Endothelial cell of umbilical vein (primary cell): ENCODE data around the gene CCT4. TPM values are rescaled to one million over a fixed set of nuclear protein-coding genes. Genes with fewer than 3 reads are reported as not detected.

Experiments used
- BruUV-seq: library from RNA; stranded (reverse); fragments of 400-500 nt; replicated peaks from 2 replicates; lab custom pipeline; 2021; lab: Mats Ljungman, UMichigan
- CTCF ChIA-PET: fragments of 300-600, 350-600 bp; sonication (Branson Sonifier 250); formaldehyde crosslinking; loops from one replicate; lab custom pipeline; 2021; ENCODE audit warnings: antibody characterized with exemption, inconsistent platforms; lab: Charles Lee
- POLR2A ChIA-PET: fragments of 300-600, 350-600 bp; sonication (Branson Sonifier 250); formaldehyde crosslinking; loops from one replicate; lab custom pipeline; 2021; ENCODE audit warnings: antibody characterized with exemption, inconsistent platforms; lab: Charles Lee
- DNase-seq: peaks from one replicate; pipeline ENCODE4 v3.0.0-alpha.2; 2011; ENCODE audit warnings: low read depth, low spot score
- FAIRE-seq: peaks from 2 replicates; lab custom pipeline; 2011; peaks lifted over from hg19 to GRCh38; lab: Jason Lieb, UNC
- H2AFZ ChIP-seq: 2 replicates; pipeline ENCODE4 v1.6.0; 2012; ENCODE audit warnings: low read depth, low read length, control low read depth, inconsistent platforms
- H3K27ac ChIP-seq: 2 replicates; pipeline ENCODE4 v1.5.1; 2011; ENCODE audit warnings: low read depth, mild to moderate bottlenecking, control low read depth, low read length, moderate library complexity; ENCODE audit not compliant: insufficient read depth
- H3K27me3 ChIP-seq, 2 experiments: 2 replicates each; pipeline versions ENCODE4 v1.6.0 to v1.6.1; 2011; ENCODE audit warnings: low read length in 2 of 2, mixed read lengths in 1 of 2; ENCODE audit not compliant: control insufficient read depth in 2 of 2, insufficient read depth in 2 of 2
- H3K36me3 ChIP-seq, 2 experiments: 2 replicates in 1 of 2; 3 replicates in 1 of 2; pipeline ENCODE4 v1.5.1; 2011; ENCODE audit warnings: low read length in 2 of 2, mild to moderate bottlenecking in 1 of 2, moderate library complexity in 1 of 2; ENCODE audit not compliant: control insufficient read depth in 2 of 2, insufficient read depth in 2 of 2; ENCODE audit errors: extremely low read depth in 1 of 2
- H3K4me1 ChIP-seq: 3 replicates; pipeline ENCODE4 v1.5.1; 2011; ENCODE audit warnings: mild to moderate bottlenecking, low read length; ENCODE audit not compliant: control insufficient read depth, insufficient read depth; ENCODE audit errors: extremely low read depth
- H3K4me2 ChIP-seq: 2 replicates; pipeline ENCODE4 v1.6.1; 2011; ENCODE audit warnings: low read length, control low read depth, mixed read lengths; ENCODE audit not compliant: insufficient read depth
- H3K4me3 ChIP-seq, 3 experiments: fragments of 200-600 bp in 1 of 3; sonication (generic), shearing (Covaris generic) in 1 of 3; replicated peaks in 1 of 3; 2 replicates each; pipeline ENCODE4 v1.5.1; 2011 to 2016; ENCODE audit warnings: control low read depth in 3 of 3, low read length in 3 of 3, mild to moderate bottlenecking in 2 of 3, inconsistent platforms in 1 of 3, low read depth in 1 of 3, moderate library complexity in 1 of 3; ENCODE audit not compliant: insufficient read depth in 1 of 3
- H3K79me2 ChIP-seq: 2 replicates; pipeline ENCODE4 v1.6.0; 2012; ENCODE audit warnings: low read length, inconsistent platforms; ENCODE audit not compliant: control insufficient read depth, insufficient read depth
- H3K9ac ChIP-seq: replicated peaks from 2 replicates; pipeline ENCODE3; 2011; ENCODE audit warnings: low read length, control low read depth; ENCODE audit not compliant: insufficient read depth; ENCODE audit errors: extremely low read depth
- H3K9me1 ChIP-seq: replicated peaks from 3 replicates; pipeline ENCODE4 v1.6.0; 2011; ENCODE audit warnings: mild to moderate bottlenecking, low read length; ENCODE audit not compliant: control insufficient read depth, insufficient read depth; ENCODE audit errors: extremely low read depth
- H3K9me3 ChIP-seq: replicated peaks from 2 replicates; pipeline ENCODE4 v1.5.1; 2012; ENCODE audit warnings: low read length, inconsistent platforms; ENCODE audit not compliant: control insufficient read depth, insufficient read depth
- H4K20me1 ChIP-seq: replicated peaks from 2 replicates; pipeline ENCODE3; 2011; ENCODE audit warnings: mild to moderate bottlenecking, low read length; ENCODE audit not compliant: control insufficient read depth, insufficient read depth; ENCODE audit errors: extremely low read depth
- CTCF ChIP-seq, 2 donors: IDR thresholded peaks; 1 replicate in 1 of 2; 2 replicates in 1 of 2; pipeline ENCODE4 v1.5.1; 2011; ENCODE audit warnings: low read length in 2 of 2, mild to moderate bottlenecking in 2 of 2, moderate library complexity in 2 of 2, control low read depth in 1 of 2, inconsistent platforms in 1 of 2, low read depth in 1 of 2; ENCODE audit not compliant: insufficient read depth in 1 of 2; ENCODE audit errors: extremely low read depth in 1 of 2
- EZH2 ChIP-seq: IDR thresholded peaks from 2 replicates; pipeline ENCODE4 v1.6.1; 2012; ENCODE audit warnings: borderline replicate concordance, low read depth, mild to moderate bottlenecking, moderate library complexity, low read length, inconsistent platforms; ENCODE audit not compliant: severe bottlenecking
- FOS ChIP-seq: IDR thresholded peaks from 2 replicates; pipeline ENCODE4 v1.6.1; 2011; ENCODE audit warnings: mild to moderate bottlenecking, low read length, moderate library complexity, borderline replicate concordance; ENCODE audit not compliant: insufficient read depth
- GATA2 ChIP-seq: IDR thresholded peaks from 2 replicates; pipeline ENCODE4 v1.7.0; 2011; ENCODE audit warnings: low read depth, mild to moderate bottlenecking, moderate library complexity, mixed read lengths, low read length; ENCODE audit not compliant: insufficient read length, insufficient read depth
- JUN ChIP-seq: IDR thresholded peaks from 2 replicates; pipeline ENCODE4 v1.6.1; 2011; ENCODE audit warnings: borderline replicate concordance, low read depth; ENCODE audit not compliant: insufficient read length, insufficient read depth
- MAX ChIP-seq: IDR thresholded peaks from 2 replicates; pipeline ENCODE4 v1.6.1; 2011; ENCODE audit not compliant: insufficient read depth, insufficient read length
- MYC ChIP-seq: IDR thresholded peaks from one replicate; pipeline ENCODE4 v1.6.1; 2011; ENCODE audit warnings: mild to moderate bottlenecking, low read depth, low read length
- POLR2A ChIP-seq: IDR thresholded peaks from 2 replicates; pipeline ENCODE4 v1.6.1; 2012; ENCODE audit warnings: low read depth, mild to moderate bottlenecking, control low read depth, low read length
- POLR2AphosphoS5 ChIP-seq: IDR thresholded peaks from 2 replicates; pipeline ENCODE4 v1.6.1; 2012; ENCODE audit warnings: low read depth, mild to moderate bottlenecking, control low read depth, low read length, moderate library complexity; ENCODE audit not compliant: insufficient read depth
- dilution Hi-C: fragments of 300-500 bp; cut with MboI; formaldehyde crosslinking; loops from one replicate; pipeline ENCODE4 v1.15.0; 2019; ENCODE audit warnings: low sequenced_read_pairs; ENCODE audit not compliant: extremely low pct_ligation_motif_present
- intact Hi-C: fragments of 100-400 bp; cut with micrococcal nuclease; formaldehyde crosslinking; loops from one replicate; pipeline ENCODE4 v1.10.0; 2022
- polyA plus RNA-seq, 4 experiments: library from polyadenylated mRNA; depleted of rRNA in 3 of 4; stranded (reverse) in 3 of 4; unstranded in 1 of 4; fragments of >200 nt; gene quantifications; 2 replicates each; pipeline versions ENCODE4 v1.2.1 to v1.2.3, GENCODE V29; 2011 to 2012; ENCODE audit warnings: missing spikeins in 1 of 4
- total RNA-seq: library from RNA; stranded (reverse); gene quantifications from 2 replicates; pipeline ENCODE4 v1.2.3, GENCODE V29; 2021

Gene CCT4
- total and polyA plus RNA-seq, 2 donors (not counting 3 experiments of a cell fraction or from before 2014, with no cell fraction given): 78.5 to 220 TPM

- no peak for FAIRE-seq
- no peaks in the 10 kb centered on the region for H4K20me1 ChIP-seq
- H3K27me3 ChIP-seq: no peaks in the 10 kb centered on the region
- H3K79me2 ChIP-seq: no peaks in the 10 kb centered on the region
- H3K9me3 ChIP-seq: no peaks in the 10 kb centered on the region
- CTCF ChIA-PET: no interaction called here
- H3K4me3 ChIP-seq: no peak overlapping the region
- H3K36me3 ChIP-seq: no peaks in the 10 kb centered on the region
- dilution Hi-C loops (no loop called here), intact Hi-C loops (no loop called here)
- H3K4me1 ChIP-seq: no peaks in the 10 kb centered on the region
- H3K4me2 ChIP-seq: no peak overlapping the region
- no peaks in the 10 kb centered on the region for H3K9me1 ChIP-seq
- H3K9ac ChIP-seq: no peak overlapping the region
- DNase-seq: no peak
- BruUV-seq: no TSS peak
- TF ChIP-seq POLR2A (no peak), FOS (no peak), MAX (no peak), EZH2 (no peak), GATA2 (no peak), JUN (no peak), POLR2AphosphoS5 (no peak), MYC (no peak), CTCF (IDR thresholded peaks at IDR 0.05; ENCODE audit: extremely low read depth in 1 of 2, insufficient read depth in 1 of 2, low read depth in 1 of 2, low read length in 2 of 2) (no peak)
- POLR2A ChIA-PET: no interaction called here
- no peak overlapping the region for H3K27ac ChIP-seq
- no peak overlapping the region for H2AFZ ChIP-seq
These were observed 49.4 kb upstream of the CCT4 start for GRCh38 chr2:61937886-61938285.
